ENCODE results near the gene PBX1. TPM values are rescaled to one million over a fixed set of nuclear protein-coding genes. Genes with fewer than 3 reads are reported as not detected.

Gene PBX1
- total RNA-seq, 2 experiments from 2014 or later: 0.11 to 0.51 TPM

DNA sequence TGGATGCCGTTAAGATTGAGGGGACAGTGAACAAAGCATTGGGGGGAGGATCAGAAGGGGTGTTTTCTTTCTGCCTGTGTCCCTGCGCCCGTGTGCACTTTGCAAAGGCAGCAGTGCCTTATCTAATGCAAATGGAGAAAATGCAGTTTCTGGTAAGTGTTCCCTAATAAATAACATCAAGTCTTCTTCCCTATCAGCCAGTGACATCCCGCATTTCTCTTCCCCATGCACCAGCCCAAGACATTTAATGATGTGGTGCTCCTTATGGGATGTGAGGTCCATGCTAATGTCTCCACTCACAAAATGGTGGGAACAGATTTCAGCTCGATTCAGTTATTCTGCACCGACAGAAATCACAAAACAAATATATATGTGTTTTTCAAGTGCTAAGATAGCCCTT is 111.8 kb downstream of the PBX1 start:
- POLR2A ChIA-PET: no interaction called here
- peaks cover 5% of the 10 kb centered on the region for H3K9me3 Mint-ChIP-seq
- DNase-seq: no peak
- no peak overlapping the region for H3K4me3 Mint-ChIP-seq
- H3K36me3 Mint-ChIP-seq: no peaks in the 10 kb centered on the region
- no peak for ATAC-seq (ENCODE audit: low read depth)
- peaks cover 2% of the 10 kb centered on the region for H3K27me3 Mint-ChIP-seq
- H3K4me1 Mint-ChIP-seq: no peaks in the 10 kb centered on the region
- no peak overlapping the region for H3K27ac Mint-ChIP-seq

DNA sequence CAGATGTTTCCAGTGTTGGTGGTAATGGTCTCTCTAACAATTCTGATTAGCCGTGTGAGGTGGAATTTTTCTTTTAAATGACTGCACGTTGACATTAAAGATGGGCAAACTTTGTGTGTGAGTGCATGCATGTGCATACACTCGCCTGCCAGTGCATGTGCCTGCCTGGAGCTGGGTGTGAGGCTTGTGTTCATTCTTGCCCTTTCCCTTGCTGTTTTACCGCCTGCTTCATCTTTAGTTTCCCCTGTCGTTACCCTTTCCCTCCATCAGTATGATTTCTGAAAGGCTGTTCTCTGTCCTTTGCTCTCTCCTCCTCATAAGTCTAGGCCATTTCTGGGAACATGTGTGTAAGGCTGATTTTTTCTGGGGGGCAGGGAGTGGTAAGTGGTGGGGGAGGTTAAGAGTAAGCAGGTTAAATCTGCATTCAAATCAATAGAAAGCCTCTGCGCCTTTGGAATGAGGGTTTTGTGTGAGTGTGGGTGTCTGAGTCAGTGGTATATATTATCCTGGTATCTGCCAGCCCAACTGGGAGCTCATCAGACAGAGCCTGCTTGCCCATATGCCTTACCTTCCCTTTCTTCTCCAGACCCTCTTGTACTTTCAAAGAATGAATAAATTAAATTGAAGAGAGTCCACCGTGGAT is 112.5 kb downstream of the PBX1 start:
- POLR2A ChIA-PET: no interaction called here
- Mint-ChIP-seq H3K9me3 (peaks cover 5% of the 10 kb centered on the region), H3K4me1 (no peaks in the 10 kb centered on the region), H3K36me3 (no peaks in the 10 kb centered on the region), H3K27ac (no peak overlapping the region), H3K27me3 (peaks cover 2% of the 10 kb centered on the region), H3K4me3 (no peak overlapping the region)
- DNase-seq (no peak), ATAC-seq (ENCODE audit: low read depth) (no peak)

DNA sequence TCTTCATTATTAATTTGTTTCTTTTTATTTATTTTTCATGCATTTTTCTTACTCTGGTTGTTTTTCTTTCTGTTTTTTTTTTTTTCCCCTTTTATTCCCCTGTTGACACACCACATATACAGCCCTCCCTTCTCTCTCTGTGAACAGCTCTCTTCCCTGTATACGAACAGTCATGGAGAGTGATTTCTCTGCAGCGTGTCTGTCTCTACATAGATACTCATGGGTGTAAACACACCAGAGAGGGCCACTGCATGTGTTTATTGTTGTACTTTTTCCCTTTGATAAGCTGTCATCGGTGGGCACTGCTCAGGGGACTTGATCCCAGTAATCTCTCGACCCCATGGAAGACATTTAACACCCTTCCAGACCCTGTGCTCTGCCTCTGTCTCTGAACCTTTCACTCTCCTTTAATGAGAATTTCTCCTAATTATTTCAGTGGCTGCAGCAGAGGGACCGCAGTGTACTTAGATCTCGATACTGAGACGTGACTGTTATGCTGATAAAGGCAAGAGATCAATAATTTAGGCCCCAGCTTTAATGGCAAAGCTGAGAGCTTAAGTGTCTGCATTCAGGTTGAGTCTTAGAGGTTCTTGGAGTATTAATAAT is 113.1 kb downstream of the PBX1 start:
- Mint-ChIP-seq H3K27ac (no peak overlapping the region), H3K27me3 (peaks cover 2% of the 10 kb centered on the region), H3K4me3 (no peak overlapping the region), H3K36me3 (no peaks in the 10 kb centered on the region), H3K4me1 (no peaks in the 10 kb centered on the region), H3K9me3 (peaks cover 5% of the 10 kb centered on the region)
- POLR2A ChIA-PET: no interaction called here
- ATAC-seq (ENCODE audit: low read depth) (no peak), DNase-seq (no peak)

DNA sequence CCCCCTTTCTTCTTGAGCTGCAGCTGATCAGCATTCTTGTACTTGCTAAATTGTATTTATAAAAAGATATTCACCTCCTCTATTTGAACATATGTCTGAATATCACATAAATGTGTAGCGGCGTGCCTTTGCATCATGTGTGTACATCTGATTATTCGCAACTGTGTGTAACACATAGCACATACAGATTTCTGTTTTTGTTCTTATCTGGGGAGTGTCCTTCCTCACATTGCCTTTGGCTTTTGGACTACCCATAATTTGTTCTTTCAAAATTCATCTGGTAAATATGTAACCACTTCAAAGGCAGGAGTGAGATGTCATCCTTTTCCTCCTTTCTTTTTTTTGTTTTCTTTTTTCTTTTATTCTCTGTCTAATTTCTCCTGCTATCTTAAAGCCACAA is 113.6 kb downstream of the PBX1 start:
- H3K9me3 Mint-ChIP-seq: peaks cover 5% of the 10 kb centered on the region
- DNase-seq: no peak
- no peaks in the 10 kb centered on the region for H3K4me1 Mint-ChIP-seq
- no peak overlapping the region for H3K27ac Mint-ChIP-seq
- ATAC-seq (ENCODE audit: low read depth): no peak
- peaks cover 2% of the 10 kb centered on the region for H3K27me3 Mint-ChIP-seq
- POLR2A ChIA-PET: no interaction called here
- H3K36me3 Mint-ChIP-seq: no peaks in the 10 kb centered on the region
- H3K4me3 Mint-ChIP-seq: no peak overlapping the region

DNA sequence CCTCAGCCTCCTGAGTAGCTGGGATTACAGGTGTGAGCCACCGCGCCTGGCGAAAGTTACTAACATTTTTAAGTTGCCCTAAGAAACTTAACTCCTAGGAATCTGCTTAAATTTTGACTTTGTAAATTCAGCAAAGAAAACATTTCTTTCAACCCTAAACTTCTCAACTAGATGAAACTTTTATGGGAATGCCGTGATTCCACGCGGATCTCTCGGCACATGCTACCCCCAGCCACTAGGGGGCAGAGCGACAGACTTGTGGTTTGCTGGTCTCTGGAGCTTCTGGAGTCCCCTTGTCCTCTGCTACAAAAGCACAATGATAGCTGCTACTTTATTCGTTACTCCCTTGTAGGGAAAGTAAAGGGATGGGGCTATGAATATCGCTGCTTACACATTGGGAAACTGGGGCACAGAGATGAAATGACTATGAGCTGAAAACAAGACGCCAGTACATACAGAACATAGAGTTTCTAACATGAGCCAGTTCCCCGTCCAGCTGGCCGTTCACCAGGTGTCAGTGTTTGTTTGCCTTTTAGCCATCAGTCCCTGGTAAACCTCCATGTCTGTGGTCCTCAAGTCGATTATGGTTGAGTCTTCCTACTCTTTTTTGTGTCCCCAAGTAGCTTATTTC is 114.7 kb downstream of the PBX1 start:
- Mint-ChIP-seq H3K27ac (no peak overlapping the region), H3K4me3 (no peak overlapping the region), H3K36me3 (no peaks in the 10 kb centered on the region), H3K27me3 (peaks cover 2% of the 10 kb centered on the region), H3K4me1 (no peaks in the 10 kb centered on the region), H3K9me3 (peaks cover 5% of the 10 kb centered on the region)
- POLR2A ChIA-PET: no interaction called here
- DNase-seq: no peak
- ATAC-seq (ENCODE audit: low read depth): no peak

DNA sequence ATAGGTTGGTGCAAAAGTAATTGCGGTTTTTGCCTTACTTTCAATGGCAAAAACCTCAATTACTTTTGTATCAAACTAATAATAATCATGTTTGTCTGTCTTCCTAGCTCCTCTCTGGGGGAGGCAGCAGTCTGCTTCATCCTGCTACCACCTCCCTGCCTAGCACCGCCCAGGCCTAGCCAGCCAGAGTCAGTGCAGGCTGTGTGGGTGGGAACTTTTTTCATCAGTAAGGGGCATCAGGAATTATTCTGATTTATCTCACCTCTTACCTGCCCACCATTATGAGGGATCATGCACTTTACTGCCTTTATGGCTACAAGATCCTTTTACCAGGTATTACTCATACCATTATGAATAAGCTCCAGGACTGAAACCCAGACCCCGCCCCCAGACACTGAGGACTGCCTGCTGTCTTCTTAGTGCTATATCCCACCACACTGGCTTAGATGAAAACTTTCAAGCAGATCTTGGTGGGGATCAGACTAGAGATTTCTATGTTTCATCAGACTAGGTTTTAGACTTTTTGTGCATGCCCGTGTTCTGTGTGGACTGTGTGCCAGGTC is 116.4 kb downstream of the PBX1 start:
- no peak overlapping the region for H3K4me3 Mint-ChIP-seq
- ATAC-seq (ENCODE audit: low read depth) (no peak), DNase-seq (no peak)
- peaks cover 2% of the 10 kb centered on the region for H3K27me3 Mint-ChIP-seq
- peaks cover 1% of the 10 kb centered on the region for H3K9me3 Mint-ChIP-seq
- H3K36me3 Mint-ChIP-seq: no peaks in the 10 kb centered on the region
- H3K27ac Mint-ChIP-seq: no peak overlapping the region
- POLR2A ChIA-PET: no interaction called here
- H3K4me1 Mint-ChIP-seq: no peaks in the 10 kb centered on the region

DNA sequence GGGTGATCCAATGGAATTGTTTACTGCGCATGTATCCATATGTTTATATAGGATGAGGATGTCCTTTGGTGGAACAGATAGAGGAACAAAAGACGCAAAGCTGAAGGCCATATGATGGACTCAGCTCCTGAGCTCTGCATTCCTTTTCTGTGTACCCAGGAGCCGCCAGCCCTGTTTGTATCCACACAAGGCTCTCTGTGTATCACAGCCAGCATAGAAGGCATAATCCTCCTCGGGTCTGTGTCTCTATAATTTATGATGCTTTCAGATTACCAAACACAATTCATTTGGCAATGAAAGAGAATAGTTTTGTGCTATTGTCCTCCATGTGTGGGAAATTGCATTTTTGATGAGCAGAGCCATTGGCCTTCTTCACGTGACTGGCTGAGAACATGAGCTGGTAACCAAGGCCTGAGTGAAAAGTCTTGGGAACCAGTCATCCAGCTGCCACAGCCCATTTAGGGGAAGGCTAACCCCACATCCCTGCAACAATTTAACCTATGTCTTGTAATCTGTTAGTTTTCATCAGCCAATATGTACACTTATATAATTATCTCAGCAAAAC is 119.2 kb downstream of the PBX1 start:
- DNase-seq: no peak
- POLR2A ChIA-PET: no interaction called here
- Mint-ChIP-seq H3K4me1 (no peaks in the 10 kb centered on the region), H3K27me3 (no peaks in the 10 kb centered on the region), H3K4me3 (no peak overlapping the region), H3K27ac (no peak overlapping the region), H3K9me3 (peaks cover 1% of the 10 kb centered on the region), H3K36me3 (no peaks in the 10 kb centered on the region)
- ATAC-seq (ENCODE audit: low read depth): no peak

DNA sequence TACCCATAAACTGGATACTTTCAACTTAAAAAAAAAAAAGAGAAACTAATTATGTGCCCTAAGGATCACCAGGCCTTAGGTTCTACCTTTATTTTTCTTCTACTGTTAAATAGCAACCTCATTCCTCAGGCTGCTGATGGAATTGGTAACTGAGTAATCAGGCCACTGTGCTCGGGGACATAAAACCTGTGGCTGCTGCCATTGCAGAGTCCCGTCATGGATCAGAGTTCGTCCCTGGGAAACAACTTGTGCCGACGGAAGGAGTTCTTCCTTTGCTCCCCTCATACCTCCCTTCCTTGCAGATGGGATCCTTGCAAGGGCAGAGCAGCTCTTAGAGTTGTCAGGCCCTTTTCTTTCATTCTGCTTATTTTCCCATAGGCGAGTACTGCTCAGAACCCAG is 123.6 kb downstream of the PBX1 start:
- H3K4me1 Mint-ChIP-seq: no peaks in the 10 kb centered on the region

DNA sequence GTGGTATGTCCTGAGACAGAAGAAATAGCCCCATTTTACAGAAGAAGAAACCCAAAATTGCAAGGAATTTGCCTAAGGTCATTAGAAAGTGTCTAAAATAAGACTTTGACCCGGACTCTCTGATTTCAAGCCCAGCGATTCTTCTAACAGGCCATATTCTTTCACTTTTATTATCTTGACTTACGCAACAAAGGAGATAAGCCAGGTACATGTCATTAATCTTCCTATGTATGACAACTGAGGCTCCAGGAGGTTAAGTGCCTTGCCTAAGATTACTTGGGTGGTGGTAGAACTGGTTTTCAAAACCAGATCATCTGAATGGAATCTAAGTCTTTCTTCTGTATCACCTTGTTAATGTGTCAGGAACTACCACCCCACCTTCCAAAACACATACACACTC is 124.3 kb downstream of the PBX1 start:
- Mint-ChIP-seq H3K9me3 (no peaks in the 10 kb centered on the region), H3K4me3 (no peak overlapping the region), H3K4me1 (no peaks in the 10 kb centered on the region), H3K36me3 (no peaks in the 10 kb centered on the region), H3K27me3 (no peaks in the 10 kb centered on the region), H3K27ac (no peak overlapping the region)
- POLR2A ChIA-PET: no interaction called here
- no peak for DNase-seq
- no peak for ATAC-seq (ENCODE audit: low read depth)

More for the DNA sequence above, 123.6 kb downstream of the PBX1 start:
- no peak overlapping the region for H3K4me3 Mint-ChIP-seq
- peaks cover 1% of the 10 kb centered on the region for H3K9me3 Mint-ChIP-seq
- POLR2A ChIA-PET: no interaction called here
- H3K27me3 Mint-ChIP-seq: no peaks in the 10 kb centered on the region
- no peaks in the 10 kb centered on the region for H3K36me3 Mint-ChIP-seq
- H3K27ac Mint-ChIP-seq: no peak overlapping the region
- no peak for ATAC-seq (ENCODE audit: low read depth)
- DNase-seq: no peak

DNA sequence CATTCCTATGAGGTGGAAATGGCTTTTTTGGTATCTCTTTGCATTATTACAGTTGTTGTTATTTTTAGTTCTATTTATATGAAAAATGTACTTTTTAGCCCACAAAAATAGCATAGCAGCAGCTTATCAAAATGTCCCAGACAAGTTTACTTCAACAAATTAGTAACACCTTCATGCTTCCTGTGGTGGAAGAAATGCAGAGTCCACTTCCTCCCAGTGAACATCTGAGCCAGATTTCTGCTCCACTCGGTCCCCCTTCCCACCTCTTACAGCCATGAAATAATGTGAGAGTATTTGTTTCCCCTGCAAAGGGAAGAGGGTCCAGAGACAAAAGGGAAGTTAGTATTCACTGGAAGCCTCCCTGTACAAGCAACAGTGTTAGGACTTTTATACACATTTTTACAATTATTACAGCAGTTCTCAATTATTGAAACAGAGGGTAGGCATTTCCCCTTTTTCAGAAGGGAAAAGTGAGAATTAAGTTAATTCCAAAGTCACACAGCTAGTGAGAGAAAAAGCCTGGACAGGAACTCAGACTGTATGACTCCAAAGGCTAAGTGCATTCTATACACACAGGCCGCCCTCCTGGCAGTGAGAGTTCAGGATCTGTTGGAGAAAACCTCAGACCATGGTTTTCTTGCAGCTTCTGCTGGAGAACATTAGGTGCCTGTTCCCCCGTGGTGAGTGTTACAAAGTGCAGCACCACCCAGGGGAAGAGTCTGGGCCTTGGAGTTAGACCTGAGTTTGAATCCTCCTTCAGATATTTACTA is 126.5 kb downstream of the PBX1 start:
- no peaks in the 10 kb centered on the region for H3K9me3 Mint-ChIP-seq
- POLR2A ChIA-PET: no interaction called here
- H3K36me3 Mint-ChIP-seq: no peaks in the 10 kb centered on the region
- no peaks in the 10 kb centered on the region for H3K27me3 Mint-ChIP-seq
- H3K27ac Mint-ChIP-seq: no peak overlapping the region
- ATAC-seq (ENCODE audit: low read depth) (no peak), DNase-seq (no peak)
- H3K4me3 Mint-ChIP-seq: no peak overlapping the region
- no peaks in the 10 kb centered on the region for H3K4me1 Mint-ChIP-seq

DNA sequence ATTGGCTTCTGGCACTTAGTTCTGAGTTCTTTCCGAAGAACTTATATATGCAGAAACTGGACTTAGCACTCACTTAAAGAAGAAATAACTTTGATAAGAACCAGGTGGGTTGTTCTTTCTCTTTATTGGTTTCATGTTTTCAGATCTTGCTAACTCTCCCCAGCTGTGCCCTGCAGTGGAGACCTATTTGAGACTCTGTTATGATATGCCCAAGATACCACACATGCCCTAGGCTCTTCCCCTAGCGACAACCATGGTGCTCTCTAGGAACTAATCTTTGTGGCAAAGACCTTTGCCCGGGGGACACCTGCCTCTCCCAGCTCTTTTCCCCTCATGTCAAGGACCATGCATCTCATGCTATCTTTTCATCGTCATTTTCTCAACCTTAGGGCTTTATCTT is 128.8 kb downstream of the PBX1 start:
- DNase-seq: no peak
- H3K4me1 Mint-ChIP-seq: no peaks in the 10 kb centered on the region
- POLR2A ChIA-PET: no interaction called here
- no peak overlapping the region for H3K4me3 Mint-ChIP-seq
- no peaks in the 10 kb centered on the region for H3K36me3 Mint-ChIP-seq
- no peaks in the 10 kb centered on the region for H3K9me3 Mint-ChIP-seq
- no peak for ATAC-seq (ENCODE audit: low read depth)
- H3K27me3 Mint-ChIP-seq: no peaks in the 10 kb centered on the region
- H3K27ac Mint-ChIP-seq: no peak overlapping the region

DNA sequence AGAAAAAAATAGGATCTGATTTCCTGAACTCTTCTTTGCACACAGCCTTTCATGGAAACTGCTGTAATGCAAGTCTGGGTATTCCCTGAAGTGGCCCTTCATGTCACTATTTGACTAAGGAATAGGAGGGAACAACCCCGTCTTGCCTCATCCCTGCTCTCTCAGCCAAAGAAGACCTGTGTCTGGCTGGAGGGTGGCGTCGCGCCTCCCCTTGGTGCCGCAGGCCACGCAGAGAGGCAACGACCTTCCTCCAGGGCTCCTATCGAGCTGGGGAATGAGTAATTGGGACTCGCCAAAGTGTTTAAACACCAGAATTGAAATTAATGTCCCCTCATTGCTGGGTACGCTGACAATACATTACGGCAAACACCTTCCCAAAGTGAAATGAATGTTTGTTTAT is 129.8 kb downstream of the PBX1 start:
- H3K4me3 Mint-ChIP-seq: no peak overlapping the region
- no peaks in the 10 kb centered on the region for H3K27me3 Mint-ChIP-seq
- ATAC-seq (ENCODE audit: low read depth): no peak
- no peak overlapping the region for H3K27ac Mint-ChIP-seq
- no peaks in the 10 kb centered on the region for H3K4me1 Mint-ChIP-seq
- H3K9me3 Mint-ChIP-seq: no peaks in the 10 kb centered on the region
- DNase-seq: no peak
- POLR2A ChIA-PET: no interaction called here
- H3K36me3 Mint-ChIP-seq: no peaks in the 10 kb centered on the region

DNA sequence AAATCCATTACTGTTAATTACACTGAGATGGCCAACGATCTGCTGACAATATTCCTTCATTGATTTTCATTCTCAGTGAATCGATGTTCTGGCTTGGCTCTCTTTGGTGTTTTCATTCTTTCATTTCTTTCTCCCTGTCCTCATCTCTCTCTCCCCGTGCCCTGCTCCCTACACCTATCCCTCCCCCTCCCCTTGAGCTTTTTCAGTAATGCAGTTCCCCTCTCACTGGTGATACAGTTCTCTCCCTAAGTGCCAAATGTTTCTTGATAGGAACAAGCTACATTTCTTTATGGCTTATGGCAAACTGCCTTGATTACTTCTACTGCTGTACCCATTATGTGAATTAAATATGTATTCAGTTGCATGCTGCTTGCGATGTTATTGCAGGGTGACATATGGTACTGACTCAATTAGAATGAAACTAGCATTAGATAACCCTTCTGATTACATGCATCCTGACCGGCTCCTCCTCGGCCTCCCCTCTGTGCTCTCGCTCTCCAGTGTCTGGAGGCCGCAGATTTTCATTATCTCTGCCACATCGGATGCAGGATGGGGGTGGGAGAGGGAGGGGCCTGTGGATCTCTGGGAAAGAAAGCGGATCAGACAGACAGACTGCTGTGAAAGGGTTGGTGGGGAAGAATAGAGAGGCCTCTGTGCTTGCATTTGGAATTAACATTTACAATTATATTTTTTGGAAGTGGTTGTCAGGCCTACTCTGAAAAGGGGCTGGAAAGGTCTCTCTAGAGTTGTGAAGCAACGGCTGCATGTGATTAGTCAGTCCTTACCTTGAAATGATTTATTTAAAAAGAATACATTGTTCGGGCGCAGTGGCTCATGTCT is 130.9 kb downstream of the PBX1 start:
- Mint-ChIP-seq H3K27ac (no peak overlapping the region), H3K4me1 (no peaks in the 10 kb centered on the region), H3K4me3 (no peak overlapping the region), H3K36me3 (no peaks in the 10 kb centered on the region), H3K9me3 (no peaks in the 10 kb centered on the region), H3K27me3 (no peaks in the 10 kb centered on the region)
- no peak for ATAC-seq (ENCODE audit: low read depth)
- POLR2A ChIA-PET: no interaction called here
- no peak for DNase-seq

All from activated naive CD8-positive, alpha-beta T cell treated with anti-CD3 and anti-CD28 coated beads, Interleukin-2, amount 10 ng/mL, durations not matched to agents 7 days and 5 days (primary cell).